ENCODE data around the gene TGIF1.
A peak's percentile ranks its signal among the peaks of the same experiment; 100 is the strongest.
"Not testable (repeated sequence)": the region's sequence is repeated elsewhere in the genome, so short reads cannot be mapped to it uniquely, and the experiment has no call there.

Gene TGIF1

DNA sequence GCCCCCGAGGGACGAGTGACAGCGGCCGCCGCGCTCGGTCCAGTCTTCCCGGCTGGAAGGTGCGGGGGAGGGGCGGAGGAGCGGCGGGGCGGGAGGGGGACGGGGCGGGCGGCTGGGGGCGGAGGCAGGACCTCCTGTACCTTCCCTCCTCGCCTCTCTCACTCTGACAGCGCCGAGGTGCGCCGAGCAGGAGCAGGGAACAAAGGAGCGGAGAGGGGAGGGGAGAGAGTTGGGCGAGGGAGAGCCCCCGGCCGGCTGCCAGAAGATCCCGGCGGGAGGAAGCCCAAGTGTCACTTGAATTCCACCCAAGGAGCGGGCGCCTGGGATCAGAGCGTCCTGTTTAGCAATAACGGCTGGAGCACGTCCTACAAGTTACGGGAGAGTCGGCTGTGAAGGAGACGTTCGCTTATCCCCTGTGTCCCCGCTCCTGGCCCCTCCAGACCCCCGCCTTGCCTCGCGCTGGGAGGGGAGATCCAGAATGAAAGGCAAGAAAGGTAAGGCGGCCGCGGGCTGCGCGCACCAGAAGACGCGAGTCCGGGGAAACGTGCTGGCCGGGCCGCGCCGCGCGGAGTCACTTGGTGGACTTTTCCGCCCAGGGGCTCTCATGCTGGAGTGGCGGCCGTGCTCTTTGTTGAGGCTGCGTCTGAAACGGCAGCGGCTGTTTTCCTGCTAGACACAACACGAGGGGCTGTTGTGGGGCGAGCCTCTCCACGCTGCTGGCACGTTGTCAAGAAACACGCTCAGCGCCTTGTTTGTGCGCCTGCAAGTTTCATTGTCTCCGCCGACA lies at the start of gene TGIF1:
TSS of gene TGIF1 (plus strand) at position 161 of the 787 bp plus-strand sequence. CDS start at position 479, 318 bp downstream.
- DNase-seq = peak; percentile 22 to 68

DNA sequence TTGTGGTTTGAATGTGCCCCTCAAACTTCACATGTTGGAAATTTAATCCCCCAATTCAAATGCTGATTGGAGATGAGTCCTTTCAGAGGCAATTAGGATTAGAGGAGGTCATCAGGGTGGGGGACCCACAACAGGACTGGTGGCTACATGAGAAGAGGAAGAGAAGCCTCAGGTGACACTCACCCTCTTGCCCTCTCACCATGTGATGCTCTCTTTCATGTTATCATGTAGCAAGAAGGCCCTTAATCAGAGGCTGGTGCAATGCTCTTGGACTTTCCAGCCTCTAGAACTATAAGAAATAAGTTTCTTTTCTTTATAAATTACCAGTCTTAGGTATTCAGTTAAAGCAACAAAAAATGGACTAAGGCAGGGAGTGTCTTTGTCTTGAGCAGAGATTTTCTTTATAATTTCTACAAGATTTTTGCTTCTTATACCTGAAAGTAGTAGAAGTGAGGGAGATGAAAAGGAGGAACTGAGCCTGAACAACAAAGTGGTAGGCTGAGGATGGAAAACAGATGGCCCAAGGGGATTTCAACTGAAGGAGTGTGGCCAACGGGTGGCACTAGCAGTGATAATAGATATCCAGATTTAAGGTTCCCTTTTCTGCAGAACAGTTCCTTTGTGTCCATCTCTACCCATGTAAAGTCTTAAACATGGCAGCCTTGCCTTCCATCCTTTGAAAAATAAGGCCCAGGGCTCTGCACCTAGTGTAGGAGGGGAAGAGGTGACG lies 49.2 kb upstream of the TGIF1 start:
- DNase-seq = no peak

DNA sequence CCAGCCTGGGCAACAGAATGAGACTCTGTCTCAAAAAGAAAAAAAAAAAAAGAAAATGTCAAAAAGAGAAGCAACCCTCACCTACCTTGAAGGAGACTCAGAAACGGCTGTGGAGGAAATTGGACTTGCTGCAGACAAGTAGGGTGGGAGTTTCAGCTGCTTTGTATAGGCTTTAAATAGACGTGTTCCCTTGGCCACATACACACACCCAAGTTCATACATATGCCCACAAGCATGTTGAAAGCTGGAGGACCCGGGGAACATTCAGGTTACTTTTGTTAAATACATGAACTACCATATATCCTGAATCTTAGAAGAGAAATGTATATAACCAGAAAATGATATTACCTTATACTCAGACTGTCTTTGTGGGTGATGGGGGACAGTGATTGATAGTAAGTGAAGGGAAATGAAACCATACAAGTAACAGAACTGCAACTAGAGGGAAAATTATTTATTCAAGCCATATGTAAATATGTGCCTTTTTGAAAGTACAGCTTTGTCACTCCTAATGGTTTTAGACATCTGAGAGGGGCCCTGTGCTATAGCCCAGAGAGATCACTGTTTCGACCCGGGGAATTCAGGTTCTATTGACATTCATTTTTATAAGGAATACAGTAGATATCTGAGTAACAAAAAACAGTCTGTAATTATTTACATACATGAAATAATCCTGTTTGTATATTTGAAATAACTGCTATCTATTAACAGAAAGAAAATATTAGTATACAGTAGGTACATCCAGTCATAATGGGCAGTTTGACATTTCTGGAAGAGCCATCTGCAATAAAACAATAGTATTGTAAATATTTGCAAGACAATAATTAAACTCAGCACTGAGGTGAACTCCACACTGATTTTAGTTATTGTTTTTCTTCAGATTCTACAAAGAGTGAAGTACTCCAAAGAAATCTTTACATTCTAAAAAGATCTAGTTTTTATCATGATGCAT lies 48.0 kb upstream of the TGIF1 start:
- no peak for DNase-seq

DNA sequence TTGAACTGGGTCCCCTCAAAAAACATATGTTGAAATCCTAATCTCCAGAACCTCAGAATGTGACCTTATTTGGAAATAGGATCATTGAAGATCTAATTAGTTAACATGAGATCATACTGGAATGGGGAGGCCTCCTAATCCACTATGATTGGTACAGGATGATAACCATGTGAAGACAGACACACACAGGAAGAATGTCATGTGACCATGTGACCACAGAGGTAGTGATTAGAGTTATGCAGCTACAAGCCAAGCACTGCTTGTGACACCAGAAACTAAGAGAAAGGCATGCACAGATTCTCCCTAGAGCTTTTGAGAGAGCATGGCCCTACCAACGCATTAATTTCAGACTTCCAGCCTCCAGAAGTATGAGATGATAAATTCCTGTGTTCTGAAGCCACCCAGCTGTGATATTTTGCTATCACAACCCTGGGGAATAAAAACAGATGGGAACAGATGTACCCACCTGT lies 47.0 kb upstream of the TGIF1 start:
- DNase-seq = no peak

DNA sequence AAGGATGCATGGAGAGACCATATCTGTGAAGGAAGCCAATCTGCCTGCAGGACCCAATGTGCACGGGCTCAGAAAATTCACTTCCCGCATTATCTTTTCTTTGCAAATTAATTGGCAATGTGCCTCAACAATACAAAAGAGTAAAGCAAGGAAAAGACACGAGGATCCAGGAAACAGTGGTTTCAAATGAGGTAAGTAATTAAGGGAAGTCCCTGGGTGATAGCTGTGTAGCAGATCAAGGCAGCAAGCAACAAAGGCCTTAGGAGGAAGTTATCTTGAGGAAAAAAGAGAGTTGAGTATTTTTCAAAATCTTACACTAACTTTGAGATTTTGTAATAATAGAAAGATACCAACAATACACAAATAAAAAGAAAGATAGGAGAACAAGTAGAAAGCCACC lies 44.3 kb upstream of the TGIF1 start:
- no peak for DNase-seq

DNA sequence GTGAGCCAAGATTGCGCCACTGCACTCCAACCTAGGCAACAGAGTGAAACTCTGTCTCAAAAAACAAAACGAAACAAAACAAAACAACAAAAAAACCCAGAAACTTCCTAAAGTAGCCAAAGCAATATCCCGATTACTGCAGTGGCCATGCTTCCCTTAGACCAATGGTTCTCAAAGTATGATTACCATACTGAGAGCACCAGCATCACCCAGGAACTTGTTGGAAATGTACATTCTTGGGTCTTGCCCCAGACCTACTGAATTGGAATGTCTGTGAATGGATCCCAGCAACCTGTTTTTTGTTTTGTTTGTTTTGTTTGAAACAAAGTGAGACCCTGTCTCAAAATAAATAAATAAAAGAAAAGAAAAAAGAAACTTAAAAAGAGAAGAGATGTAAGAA lies 41.9 kb upstream of the TGIF1 start:
- no peak for DNase-seq

DNA sequence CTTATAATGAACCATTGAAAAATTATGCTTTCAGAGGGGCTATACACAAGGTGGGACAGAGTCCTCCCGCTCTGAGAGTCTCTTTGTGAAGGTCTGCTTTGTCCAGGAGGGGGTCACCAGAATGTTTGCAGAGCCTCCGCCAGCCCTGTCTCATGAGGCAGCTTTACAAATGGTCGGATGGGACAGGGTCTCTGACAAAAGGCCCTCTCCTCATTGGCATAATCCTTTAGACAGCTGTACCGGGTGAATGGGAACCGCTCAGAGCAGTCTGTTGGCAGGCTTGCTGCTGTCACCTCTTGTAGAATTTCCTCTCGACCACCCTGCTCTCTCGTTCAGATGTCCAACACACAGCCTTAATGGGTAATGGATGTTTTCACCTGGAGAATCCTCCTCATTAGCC lies 40.2 kb upstream of the TGIF1 start:
- DNase-seq = no peak

DNA sequence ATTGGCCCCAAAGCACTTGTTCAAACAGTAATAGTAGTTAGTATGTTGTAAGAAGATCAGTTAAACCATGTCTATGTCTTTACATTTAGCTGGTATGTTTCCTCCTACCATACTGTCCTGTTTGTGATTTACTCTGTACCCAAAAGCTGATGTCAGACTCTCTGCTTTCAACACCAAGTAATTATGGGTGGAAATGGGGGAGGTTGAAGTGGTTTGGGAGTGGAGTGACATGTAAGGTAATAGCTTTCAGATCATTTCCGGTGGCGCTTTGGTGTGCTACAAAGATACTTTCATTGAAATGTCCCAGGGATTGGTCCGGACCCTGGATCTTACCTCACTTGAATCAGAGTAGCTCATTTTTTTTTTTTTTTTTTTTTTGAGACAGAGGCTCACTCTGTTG lies 39.7 kb upstream of the TGIF1 start:
- DNase-seq = no peak

DNA sequence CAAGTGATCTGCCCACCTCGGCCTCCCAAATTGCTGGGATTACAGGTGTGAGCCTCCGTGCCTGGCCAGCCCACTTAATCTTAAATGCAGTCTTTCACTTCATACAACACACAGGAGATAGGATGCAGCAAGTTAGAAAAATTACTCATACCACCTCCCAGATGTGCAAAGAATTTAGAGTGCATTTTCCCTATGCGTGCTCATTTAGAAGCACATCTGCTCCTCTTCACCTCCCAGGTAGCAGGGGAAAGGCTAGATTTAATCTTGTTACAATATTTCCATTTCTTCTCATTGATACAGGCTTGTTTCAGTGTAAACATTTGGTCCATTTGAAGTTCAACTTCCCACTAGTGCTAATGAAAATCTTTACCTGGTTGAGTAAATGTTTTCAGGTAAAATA lies 39.1 kb upstream of the TGIF1 start:
- DNase-seq = not testable (repeated sequence)

DNA sequence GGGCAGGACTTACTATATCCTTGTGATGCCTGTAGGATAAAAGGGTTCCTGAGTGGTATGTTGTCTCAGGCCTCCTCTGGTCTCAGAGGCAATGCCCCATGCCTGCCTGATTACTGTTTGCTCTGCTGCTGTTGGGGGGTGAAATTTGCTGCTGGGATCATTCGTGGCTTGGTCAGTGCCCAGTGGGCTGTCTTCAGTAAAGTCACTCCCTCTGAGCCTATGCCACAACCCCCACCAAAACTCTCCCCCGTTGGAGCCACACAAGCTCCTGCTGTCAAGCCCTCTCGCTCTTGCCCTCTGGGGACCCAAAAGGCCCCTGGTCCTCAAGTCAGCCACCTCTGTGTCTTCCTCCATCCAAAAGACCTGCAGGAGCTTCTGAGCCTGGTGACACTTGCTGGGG lies 38.6 kb upstream of the TGIF1 start:
- DNase-seq = no peak

DNA sequence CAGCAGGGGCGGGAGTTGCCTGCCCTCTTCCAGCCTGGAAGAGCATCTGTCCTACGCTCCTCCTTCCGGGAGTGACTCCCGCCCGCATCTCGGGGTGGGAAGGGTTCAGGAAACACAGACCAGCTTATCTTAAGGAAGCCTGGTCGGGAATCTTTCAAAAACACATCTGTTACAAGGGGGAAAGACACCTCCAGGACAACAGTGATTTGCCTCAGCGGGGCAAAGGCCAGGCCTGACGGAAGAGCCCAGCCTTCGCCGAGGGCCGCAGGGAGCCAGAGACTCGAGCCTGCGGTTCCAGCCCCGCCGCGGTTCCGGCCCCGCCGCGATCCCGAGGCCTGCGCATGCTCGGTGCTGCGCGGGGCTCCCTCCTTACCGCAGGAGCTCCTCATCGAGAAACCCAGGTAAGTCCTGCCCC lies 38.1 kb upstream of the TGIF1 start:
- DNase-seq = no peak

DNA sequence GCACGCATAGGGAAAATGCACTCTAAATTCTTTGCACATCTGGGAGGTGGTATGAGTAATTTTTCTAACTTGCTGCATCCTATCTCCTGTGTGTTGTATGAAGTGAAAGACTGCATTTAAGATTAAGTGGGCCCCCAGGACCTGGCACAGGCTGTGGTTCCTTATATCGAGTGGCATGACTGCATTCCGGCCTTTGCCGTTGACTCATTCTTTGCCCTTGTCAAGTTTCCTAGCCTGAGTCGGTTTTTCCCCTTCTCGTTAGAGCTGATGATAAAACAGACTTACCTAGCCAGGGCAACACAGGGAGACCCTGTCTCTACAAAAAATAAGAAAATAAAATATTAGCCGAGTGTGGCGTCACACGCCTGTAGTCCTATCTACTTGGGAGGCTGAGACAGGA lies 37.4 kb upstream of the TGIF1 start:
- not testable (repeated sequence) for DNase-seq

DNA sequence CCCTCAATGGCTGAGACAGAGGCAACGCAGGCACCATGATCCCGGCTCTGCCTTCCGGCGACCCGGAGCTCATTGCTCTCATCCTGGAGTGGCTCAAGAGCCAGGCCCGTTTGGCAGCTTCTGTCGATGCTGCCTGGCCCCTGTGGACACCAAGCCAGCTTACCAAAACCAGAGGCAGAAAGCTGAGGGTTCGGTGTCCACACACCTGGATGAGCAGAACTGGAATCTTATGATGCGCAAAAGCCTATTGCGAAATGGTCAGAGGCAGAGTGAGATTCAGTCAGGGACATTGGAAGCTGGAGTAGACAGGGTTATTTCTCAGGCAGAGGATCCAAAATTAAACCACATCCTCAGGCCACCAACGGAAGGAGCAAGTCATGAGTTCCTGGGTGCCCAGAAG lies 34.9 kb upstream of the TGIF1 start:
- no peak for DNase-seq

DNA sequence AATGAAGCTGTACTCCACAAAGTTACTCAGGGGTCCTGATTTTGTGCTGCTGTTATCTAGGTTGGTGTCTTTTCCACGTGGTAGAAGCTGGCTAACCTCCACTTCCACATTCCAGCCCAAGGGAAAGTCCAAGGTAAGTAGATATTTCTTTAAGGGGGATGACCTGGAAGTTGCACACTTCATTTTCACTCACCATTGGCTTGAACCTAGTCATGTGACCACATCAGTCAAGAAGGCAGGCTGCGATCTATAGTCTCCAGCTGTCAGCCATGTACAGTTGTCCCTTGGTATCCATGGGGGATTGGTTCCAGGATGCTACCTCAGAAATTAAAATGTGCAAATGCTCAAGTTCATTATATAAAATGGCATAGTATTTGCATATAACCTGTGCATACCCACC lies 31.9 kb upstream of the TGIF1 start:
- DNase-seq = no peak

DNA sequence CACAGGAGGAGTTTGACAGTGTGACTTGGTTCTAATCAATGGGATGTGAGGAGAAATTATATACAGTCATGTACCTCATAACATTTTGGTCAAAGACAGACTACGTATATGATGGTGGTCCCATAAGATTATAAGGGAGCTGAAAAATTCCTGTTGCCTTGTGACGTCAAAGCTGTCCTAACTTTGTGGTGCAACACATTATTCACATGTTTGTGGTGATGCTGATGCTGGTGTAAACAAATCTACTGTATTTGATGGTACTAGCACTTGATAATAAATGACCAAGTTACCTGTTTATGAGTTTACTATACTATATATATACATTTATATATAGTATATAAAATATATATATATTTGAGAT lies 29.1 kb upstream of the TGIF1 start:
- no peak for DNase-seq

DNA sequence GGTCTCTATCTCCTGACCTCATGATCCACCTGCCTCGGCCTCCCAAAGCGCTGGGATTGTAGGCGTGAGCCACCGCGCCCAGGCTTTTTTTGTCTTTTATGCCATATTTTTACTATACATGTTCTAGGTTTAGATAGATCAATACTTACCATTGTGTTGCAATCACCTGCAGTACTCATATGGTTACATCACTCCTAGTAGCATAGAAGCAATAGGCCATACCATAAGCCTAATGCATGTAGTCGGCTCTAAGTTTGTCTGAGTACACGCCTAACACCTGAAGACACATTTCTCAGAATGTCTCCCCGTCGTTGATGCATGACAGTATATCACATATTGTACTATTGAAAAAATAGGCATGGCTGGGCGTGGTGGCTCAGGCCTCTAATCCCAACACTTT lies 27.1 kb upstream of the TGIF1 start:
- DNase-seq = no peak

DNA sequence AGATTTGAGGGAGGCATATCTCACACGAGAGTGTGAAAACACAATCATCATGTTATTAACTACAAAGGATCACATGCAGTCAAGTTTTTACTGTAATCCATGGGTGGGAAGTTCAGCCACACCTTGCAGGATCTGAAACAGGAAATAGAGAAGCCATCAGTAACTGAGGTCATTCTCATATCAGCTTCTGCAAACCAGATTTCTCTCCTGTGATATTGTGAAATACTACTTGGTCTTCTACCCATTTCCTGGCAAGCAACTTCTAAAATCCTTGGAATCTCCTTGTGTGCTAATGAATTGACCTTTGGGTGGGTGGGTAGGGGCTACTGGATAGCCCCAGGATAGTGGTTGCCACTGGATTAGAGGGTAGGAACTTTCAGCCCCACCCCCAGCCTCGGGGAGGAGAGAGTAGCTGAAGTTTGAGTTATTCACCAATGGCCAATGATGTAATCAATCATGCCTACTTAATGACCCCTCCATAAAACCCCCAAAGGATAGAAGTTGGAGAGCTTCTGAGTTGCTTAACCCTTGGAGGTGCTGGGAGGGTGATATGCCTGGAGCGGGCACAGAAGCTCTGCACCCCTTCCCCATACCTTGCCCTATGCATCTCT lies 25.6 kb upstream of the TGIF1 start:
- no peak for DNase-seq

DNA sequence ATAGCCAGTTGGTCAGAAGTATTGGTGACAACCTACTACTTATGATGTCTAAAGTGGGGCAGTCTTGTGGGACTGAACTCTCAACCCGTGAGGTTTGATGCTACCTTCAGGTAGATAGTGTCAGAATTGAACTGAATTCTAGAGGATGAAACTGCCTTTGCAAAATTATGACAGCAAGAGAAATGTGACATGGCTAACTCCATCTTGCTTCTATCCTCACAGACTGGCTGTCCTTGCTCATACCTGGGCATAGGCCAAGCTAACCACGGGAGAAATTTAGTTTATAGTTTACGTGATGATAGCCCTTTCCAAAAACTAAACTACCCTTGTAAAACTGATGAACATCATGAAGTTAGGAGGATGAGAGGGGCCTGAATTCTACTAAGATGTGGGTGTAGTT lies 24.9 kb upstream of the TGIF1 start:
- no peak for DNase-seq

DNA sequence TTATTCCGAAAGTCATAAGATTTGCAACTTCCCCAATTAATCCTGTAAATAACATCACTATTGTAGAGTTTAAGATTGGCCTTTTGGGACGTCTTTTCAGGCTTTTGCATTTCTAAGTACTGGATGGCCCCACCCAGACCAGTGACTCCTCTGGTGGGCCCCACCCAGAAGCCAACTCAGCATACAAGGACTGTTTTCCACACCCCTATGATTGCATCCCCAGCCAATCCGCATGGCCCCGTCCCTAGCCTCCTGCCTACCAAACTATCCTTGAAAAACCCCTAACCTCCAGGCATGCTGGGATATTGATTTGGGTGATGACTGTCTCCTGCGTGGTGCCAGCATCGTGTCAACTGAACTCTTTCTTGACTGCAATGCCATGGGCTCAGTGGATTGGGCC lies 24.5 kb upstream of the TGIF1 start:
- DNase-seq = no peak

DNA sequence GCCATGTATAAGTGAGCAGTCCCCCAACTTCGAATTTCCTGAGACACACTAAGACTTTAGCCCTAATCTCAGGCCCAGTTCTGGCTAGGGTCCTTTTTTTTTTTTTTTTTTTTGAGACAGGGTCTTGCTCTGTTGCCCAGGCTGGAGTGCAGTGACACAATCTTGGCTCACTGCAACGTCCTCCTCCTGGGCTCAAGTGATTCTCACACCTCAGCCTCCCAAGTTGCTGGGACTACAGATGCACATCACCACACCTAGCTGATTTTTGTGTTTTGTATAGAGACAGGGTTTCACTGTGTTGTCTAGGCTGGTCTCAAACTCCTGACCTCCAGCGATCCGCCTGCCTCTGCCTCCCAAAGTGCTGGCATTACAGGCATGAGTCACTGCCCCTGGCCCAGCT lies 23.9 kb upstream of the TGIF1 start:
- DNase-seq = no peak

DNA sequence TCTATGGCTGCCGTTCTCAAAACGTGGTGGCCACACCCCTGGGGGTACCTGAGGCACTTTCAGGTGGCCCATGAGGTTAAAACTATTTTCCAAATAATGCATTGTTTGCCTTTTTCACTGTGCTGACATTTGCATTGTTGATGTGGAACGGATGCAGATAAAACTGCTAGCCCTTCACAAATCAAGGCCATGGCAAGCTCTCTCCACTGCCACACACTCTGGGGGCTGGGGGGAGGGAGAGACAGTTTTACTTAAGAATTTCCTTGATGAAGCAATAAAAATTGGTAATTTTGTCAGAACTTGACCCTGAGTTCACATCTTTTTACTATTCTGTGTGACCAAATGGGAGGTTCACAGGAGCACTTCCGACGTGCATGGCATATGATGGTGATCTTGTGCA lies 22.0 kb upstream of the TGIF1 start:
- no peak for DNase-seq

DNA sequence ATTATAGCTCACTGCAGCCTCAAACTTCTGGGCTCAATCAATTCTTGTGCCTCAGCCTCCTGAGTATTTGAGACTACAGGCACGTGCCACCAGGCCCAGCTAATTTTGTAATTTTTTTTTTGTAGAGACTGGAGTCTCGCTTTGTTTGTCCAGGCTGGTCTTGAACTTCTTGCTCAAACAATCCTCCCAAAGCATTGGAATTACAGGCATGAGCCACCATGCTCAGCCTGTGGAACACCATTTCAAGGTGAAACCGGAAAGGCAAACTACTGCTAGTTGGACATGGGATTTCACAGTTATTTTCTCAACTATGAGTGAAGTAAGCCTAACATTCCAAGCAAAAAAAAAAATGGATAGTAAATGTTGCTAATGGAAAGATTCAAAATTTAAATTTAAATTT lies 20.9 kb upstream of the TGIF1 start:
- DNase-seq = no peak

DNA sequence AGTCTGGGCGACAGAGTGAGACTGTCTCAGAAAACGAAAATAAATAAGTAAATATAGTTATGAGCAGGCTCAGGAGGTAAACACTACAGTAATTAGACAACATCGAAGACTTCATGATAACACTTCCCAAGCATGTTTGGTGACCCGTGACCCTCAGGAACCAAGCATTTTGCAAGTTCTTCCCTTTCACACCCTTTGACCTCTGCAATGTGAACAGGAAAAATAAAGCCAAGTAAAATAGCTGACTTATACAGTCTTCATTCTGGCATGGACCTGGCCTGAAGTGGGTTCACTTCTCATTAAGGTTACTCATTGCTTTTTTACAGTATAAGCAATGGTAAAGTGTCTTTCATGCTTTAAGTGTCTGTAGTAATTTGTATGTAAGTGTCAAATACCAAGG lies 15.3 kb upstream of the TGIF1 start:
- DNase-seq = no peak
